Gastrocnemius medialis (tissue), 4 donors: Measurements from ENCODE around the gene RNF213. TPM values are rescaled to one million over a fixed set of nuclear protein-coding genes. Genes with fewer than 3 reads are reported as not detected.
A peak's percentile ranks its signal among the peaks of the same experiment; 100 is the strongest.
"Not testable (repeated sequence)": the region's sequence is repeated elsewhere in the genome, so short reads cannot be mapped to it uniquely, and the experiment has no call there.

Source experiments
- ATAC-seq, 2 donors: fragments of 150-250 bp; one replicate each; pipeline ENCODE4 v1.9.1; 2016
- DNase-seq, 2 donors: peaks; one replicate each; pipeline ENCODE4 v3.0.0-alpha.2; 2019
- H3K27ac ChIP-seq, 4 donors: fragments of 200-600 bp; sonication (generic); 1 replicate in 1 of 4; 2 replicates in 3 of 4; pipeline ENCODE4 v1.5.1; 2016 to 2018; ENCODE audit warnings: mild to moderate bottlenecking in 2 of 4, moderate library complexity in 1 of 4
- H3K27me3 ChIP-seq, 3 donors: fragments of 200-600 bp; sonication (generic) in 2 of 3; 1 replicate in 1 of 3; 2 replicates in 2 of 3; pipeline versions ENCODE4 v1.5.1 to v1.6.0; 2016 to 2019; ENCODE audit warnings: mild to moderate bottlenecking in 1 of 3, moderate library complexity in 1 of 3
- H3K36me3 ChIP-seq, 2 donors: fragments of 200-600 bp; sonication (generic) in 1 of 2; one replicate each; pipeline ENCODE4 v1.5.1; 2017 to 2018
- H3K4me1 ChIP-seq, 2 donors: fragments of 200-600 bp; sonication (generic) in 1 of 2; one replicate each; pipeline ENCODE4 v1.5.1; 2016 to 2017; ENCODE audit warnings: mild to moderate bottlenecking in 2 of 2
- H3K4me3 ChIP-seq, 4 donors: fragments of 200-600 bp; sonication (generic) in 3 of 4; 1 replicate in 1 of 4; 2 replicates in 3 of 4; pipeline ENCODE4 v1.5.1; 2016 to 2019; ENCODE audit warnings: mild to moderate bottlenecking in 2 of 4
- H3K9me3 ChIP-seq, 3 donors: fragments of 200-600 bp; sonication (generic) in 2 of 3; 1 replicate in 1 of 3; 2 replicates in 2 of 3; pipeline ENCODE4 v1.5.1; 2016 to 2019
- POLR2A ChIP-seq, 2 donors: fragments of 450-650 bp; IDR thresholded peaks; one replicate each; pipeline ENCODE4 v1.6.1; 2017; ENCODE audit warnings: antibody characterized with exemption in 2 of 2, mild to moderate bottlenecking in 2 of 2, moderate library complexity in 2 of 2
- in situ Hi-C, 4 donors: fragments of 200-750 bp; cut with MboI; loops; one replicate each; pipeline versions ENCODE4 v1.15.0 to v1.8.0; 2017; ENCODE audit warnings: low sequenced_read_pairs in 4 of 4
- intact Hi-C: fragments of 100-400 bp; cut with DNase I; formaldehyde crosslinking; loops from one replicate; pipeline ENCODE4 v1.15.1; 2023; ENCODE audit warnings: low total_unique reads
- total RNA-seq, 4 donors: library from RNA; depleted of rRNA; stranded (reverse); fragments of >200 nt; gene quantifications; one replicate each; pipeline versions ENCODE4 v1.1.0 to v1.2.3, GENCODE V29; 2016
- TF ChIP-seq, protein P1 (sequence below), 5 experiments: fragments of 450-650 bp in 3 of 5; fragments of 200-600 bp in 2 of 5; sonication (generic) in 2 of 5; IDR thresholded peaks in 4 of 5; conservative IDR thresholded peaks in 1 of 5; 1 replicate in 4 of 5; 2 replicates in 1 of 5; pipeline ENCODE4 v1.5.1; 2016 to 2019; ENCODE audit warnings: antibody characterized with exemption in 5 of 5, mild to moderate bottlenecking in 3 of 5, moderate library complexity in 3 of 5

The RNF213 gene
- total RNA-seq, 4 donors from 2014 or later: 24.1 to 51.8 (median 28.6) TPM

DNA sequence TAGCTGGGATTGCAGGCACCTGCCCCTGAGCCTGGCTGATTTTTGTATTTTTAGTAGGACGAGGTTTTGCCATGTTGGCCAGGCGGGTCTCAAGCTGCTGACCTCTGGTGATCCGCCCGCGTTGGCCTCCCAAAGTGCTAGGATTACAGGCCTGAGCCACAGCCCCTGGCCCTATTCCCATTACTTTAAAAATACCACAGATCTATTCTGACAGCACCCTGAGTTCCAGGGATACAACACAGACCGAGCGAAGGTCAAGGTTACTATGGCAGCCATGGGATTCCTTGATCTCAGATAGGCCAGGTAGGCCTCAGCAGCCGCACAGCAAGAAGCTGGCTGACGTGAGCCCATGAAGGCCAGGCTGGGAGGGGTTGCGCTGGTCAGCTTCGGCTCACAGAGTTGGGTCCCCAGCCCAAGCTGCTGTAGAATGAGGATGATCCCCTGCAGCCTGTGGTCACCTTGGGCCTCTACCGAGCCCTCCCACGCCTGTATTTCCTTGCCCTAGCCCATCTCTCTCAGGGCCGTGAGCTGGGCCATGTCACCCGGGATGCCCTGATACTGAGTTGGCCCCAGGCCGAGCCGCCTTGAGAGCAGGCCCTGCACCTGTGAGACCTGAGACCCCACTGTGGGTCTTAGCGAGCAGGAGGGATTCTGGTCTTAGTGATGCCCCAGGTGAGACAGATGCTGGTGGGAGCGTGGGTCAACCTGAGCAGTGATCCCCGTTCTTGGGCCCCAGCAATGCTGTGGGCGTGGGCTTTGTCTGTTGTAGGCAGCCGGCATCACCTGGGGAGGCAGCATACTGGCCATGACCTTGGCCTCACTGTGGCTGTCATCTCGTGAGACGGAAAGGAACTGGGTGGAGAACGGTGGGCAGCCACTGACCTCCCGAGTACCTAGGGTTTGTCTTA is 16.9 kb upstream of the RNF213 start:
- H3K36me3 ChIP-seq: peaks cover 0 to 19% of the 10 kb centered on the region in 2 donors
- H3K4me3 ChIP-seq: no peak overlapping the region
- peak overlapping the region; percentile 35 to 81 (median 64) for H3K27ac ChIP-seq
- no peaks in the 10 kb centered on the region for H3K9me3 ChIP-seq
- intact Hi-C loops: no loop called here
- ATAC-seq (peak; percentile 51 to 84), DNase-seq (peak in 1 of 2 donors; percentile 64)
- no peak for TF ChIP-seq POLR2A (IDR thresholded peaks at IDR 0.05)
- TF ChIP-seq, protein P1, sequence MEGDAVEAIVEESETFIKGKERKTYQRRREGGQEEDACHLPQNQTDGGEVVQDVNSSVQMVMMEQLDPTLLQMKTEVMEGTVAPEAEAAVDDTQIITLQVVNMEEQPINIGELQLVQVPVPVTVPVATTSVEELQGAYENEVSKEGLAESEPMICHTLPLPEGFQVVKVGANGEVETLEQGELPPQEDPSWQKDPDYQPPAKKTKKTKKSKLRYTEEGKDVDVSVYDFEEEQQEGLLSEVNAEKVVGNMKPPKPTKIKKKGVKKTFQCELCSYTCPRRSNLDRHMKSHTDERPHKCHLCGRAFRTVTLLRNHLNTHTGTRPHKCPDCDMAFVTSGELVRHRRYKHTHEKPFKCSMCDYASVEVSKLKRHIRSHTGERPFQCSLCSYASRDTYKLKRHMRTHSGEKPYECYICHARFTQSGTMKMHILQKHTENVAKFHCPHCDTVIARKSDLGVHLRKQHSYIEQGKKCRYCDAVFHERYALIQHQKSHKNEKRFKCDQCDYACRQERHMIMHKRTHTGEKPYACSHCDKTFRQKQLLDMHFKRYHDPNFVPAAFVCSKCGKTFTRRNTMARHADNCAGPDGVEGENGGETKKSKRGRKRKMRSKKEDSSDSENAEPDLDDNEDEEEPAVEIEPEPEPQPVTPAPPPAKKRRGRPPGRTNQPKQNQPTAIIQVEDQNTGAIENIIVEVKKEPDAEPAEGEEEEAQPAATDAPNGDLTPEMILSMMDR (IDR thresholded peaks at IDR 0.05 in 4 of 5, conservative IDR thresholded peaks at IDR 0.05 in 1 of 5): no peak
- H3K27me3 ChIP-seq: no peaks in the 10 kb centered on the region
- peaks cover 0 to 6% of the 10 kb centered on the region in 2 donors for H3K4me1 ChIP-seq
- in situ Hi-C loops: no loop called here

DNA sequence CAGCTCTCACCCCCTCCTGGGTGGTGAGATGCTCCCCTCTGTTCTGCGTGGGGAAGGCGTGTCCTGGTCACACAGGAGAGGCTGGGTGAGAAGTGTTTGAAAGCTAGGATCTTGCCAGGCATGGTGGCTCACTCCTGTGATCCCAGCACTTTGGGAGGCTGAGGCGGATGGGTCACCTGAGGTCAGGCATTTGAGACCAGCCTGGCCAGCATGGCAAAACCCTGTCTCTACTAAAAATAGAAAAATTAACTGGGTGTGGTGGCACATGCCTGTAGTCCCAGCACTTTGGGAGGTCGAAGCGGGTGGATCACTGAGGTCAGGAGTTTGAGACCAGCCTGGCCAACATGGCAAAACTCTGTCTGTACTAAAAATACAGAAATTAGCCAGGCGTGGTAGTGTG is 16.2 kb upstream of the RNF213 start:
- H3K27ac ChIP-seq: peak overlapping the region; percentile 35 to 81 (median 64)
- intact Hi-C loops, H3K4me3 ChIP-seq, H3K4me1 ChIP-seq, H3K9me3 ChIP-seq, in situ Hi-C loops, H3K27me3 ChIP-seq: not testable (repeated sequence)
- ATAC-seq: peak in 1 of 2 donors; percentile 33
- peak in 1 of 2 donors; percentile 58 for DNase-seq
- H3K36me3 ChIP-seq: peaks cover 0 to 19% of the 10 kb centered on the region in 2 donors

DNA sequence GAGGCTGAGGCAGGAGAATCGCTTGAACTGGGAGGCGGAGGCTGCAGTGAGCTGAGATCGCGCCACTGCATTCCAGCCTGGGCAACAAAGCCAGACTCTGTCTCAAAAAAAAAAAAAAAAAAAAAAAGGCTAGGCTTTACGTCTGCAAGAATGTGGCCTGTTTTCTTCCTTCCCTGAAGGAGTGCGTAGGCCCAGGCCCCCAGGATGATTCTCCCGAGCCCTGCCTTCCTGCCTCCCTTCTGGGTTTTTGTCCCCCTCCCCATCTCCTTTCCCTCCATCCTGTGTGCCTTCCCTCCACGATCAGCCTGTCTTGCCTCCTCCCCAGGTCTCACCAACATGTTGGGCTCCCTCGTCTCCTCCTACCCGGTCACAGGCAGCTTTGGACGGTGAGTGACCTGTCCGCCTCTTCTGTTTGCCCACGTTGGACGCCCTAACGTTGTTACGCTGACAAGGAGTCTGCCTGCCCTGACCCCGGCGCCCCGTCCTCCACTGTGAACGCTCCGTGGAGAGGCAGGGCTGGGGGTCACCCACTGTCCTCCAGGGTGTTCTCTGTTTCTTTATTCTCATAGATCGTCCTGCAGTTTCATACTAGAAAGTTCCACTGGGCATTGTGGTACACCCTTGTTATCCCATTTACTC is 15.7 kb upstream of the RNF213 start:
- no peak for ATAC-seq
- DNase-seq: no peak
- intact Hi-C loops (no loop called here), in situ Hi-C loops (no loop called here)
- Histone ChIP-seq H3K4me1 (peaks cover 0 to 6% of the 10 kb centered on the region in 2 donors), H3K4me3 (no peak overlapping the region), H3K27me3 (no peaks in the 10 kb centered on the region), H3K36me3 (peaks cover 0 to 19% of the 10 kb centered on the region in 2 donors), H3K9me3 (no peaks in the 10 kb centered on the region), H3K27ac (no peak overlapping the region)
- no peak for TF ChIP-seq POLR2A (IDR thresholded peaks at IDR 0.05)
- TF ChIP-seq, protein P1 (IDR thresholded peaks at IDR 0.05 in 4 of 5, conservative IDR thresholded peaks at IDR 0.05 in 1 of 5): no peak

DNA sequence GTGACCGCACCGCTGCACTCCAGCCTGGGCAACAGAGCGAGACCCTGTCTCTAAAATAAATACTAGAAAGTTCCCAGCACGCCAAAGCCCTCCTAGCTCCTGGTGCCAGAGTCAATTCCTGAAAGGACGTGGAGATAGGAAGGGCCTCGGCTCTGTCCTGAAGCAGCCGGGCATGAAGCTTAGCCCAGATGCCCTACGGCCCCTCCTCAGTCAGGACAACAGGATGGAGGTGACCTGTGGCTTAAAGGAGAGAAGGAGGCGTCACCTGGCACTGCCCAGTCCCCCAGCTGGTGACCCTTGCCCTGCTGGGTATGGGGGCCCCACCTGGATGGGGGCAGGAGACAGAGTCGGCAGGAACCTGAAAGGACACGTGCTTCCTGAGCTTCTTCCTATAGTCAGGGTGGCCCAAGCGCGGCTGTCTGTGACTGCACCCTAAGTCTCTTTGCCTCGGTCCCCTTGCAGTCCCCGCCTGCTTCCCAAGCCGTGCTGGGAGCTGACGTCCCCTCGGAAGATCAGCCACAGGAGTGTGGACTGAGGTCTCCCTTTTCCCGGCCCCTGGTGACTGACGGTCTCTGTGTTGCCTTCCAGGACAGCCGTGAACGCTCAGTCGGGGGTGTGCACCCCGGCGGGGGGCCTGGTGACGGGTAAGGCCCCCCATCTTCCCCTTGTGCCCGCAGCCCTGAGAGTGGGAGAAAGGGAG is 14.9 kb upstream of the RNF213 start:
- intact Hi-C loops: no loop called here
- ATAC-seq (no peak), DNase-seq (no peak)
- in situ Hi-C loops: no loop called here
- Histone ChIP-seq H3K27ac (no peak overlapping the region), H3K9me3 (no peaks in the 10 kb centered on the region), H3K4me3 (no peak overlapping the region), H3K4me1 (peaks cover 0 to 6% of the 10 kb centered on the region in 2 donors), H3K36me3 (peaks cover 0 to 19% of the 10 kb centered on the region in 2 donors), H3K27me3 (no peaks in the 10 kb centered on the region)
- no peak for TF ChIP-seq POLR2A (IDR thresholded peaks at IDR 0.05)
- TF ChIP-seq, protein P1 (IDR thresholded peaks at IDR 0.05 in 4 of 5, conservative IDR thresholded peaks at IDR 0.05 in 1 of 5): no peak
